ENCODE measurements around the gene HDAC3. TPM values are rescaled to one million over a fixed set of nuclear protein-coding genes. Genes with fewer than 3 reads are reported as not detected.

Gene HDAC3
- total RNA-seq, 1 donor from 2014 or later: 39.7 TPM

GRCh38 chr5:141597814-141598213 lies 38.8 kb downstream of the HDAC3 start:
- H3K4me3 ChIP-seq (ENCODE audit: low read depth, low read length): no peak overlapping the region
- TF ChIP-seq CTCF (IDR thresholded peaks at IDR 0.05; ENCODE audit: insufficient read depth, low read length, poor library complexity, severe bottlenecking): no peak
- no peaks in the 10 kb centered on the region for H3K27me3 ChIP-seq (ENCODE audit: control insufficient read depth, insufficient read depth, low read length)
- no peaks in the 10 kb centered on the region for H3K36me3 ChIP-seq (ENCODE audit: control insufficient read depth, insufficient read depth, low read length)
- no peak for DNase-seq (ENCODE audit: low read depth)

GRCh38 chr5:141597394-141597793 lies 39.3 kb downstream of the HDAC3 start:
- Histone ChIP-seq H3K27me3 (ENCODE audit: control insufficient read depth, insufficient read depth, low read length) (no peaks in the 10 kb centered on the region), H3K4me3 (ENCODE audit: low read depth, low read length) (no peak overlapping the region), H3K36me3 (ENCODE audit: control insufficient read depth, insufficient read depth, low read length) (no peaks in the 10 kb centered on the region)
- no peak for TF ChIP-seq CTCF (IDR thresholded peaks at IDR 0.05; ENCODE audit: insufficient read depth, low read length, poor library complexity, severe bottlenecking)
- no peak for DNase-seq (ENCODE audit: low read depth)

- DNase-seq (ENCODE audit: low read depth): no peak
- H3K36me3 ChIP-seq (ENCODE audit: control insufficient read depth, insufficient read depth, low read length): no peaks in the 10 kb centered on the region
- no peak for TF ChIP-seq CTCF (IDR thresholded peaks at IDR 0.05; ENCODE audit: insufficient read depth, low read length, poor library complexity, severe bottlenecking)
- H3K27me3 ChIP-seq (ENCODE audit: control insufficient read depth, insufficient read depth, low read length): no peaks in the 10 kb centered on the region
- no peak overlapping the region for H3K4me3 ChIP-seq (ENCODE audit: low read depth, low read length)
Measured at GRCh38 chr5:141596867-141597266, 39.8 kb downstream of the HDAC3 start.

- no peak for DNase-seq (ENCODE audit: low read depth)
- TF ChIP-seq CTCF (IDR thresholded peaks at IDR 0.05; ENCODE audit: insufficient read depth, low read length, poor library complexity, severe bottlenecking): no peak
- no peaks in the 10 kb centered on the region for H3K27me3 ChIP-seq (ENCODE audit: control insufficient read depth, insufficient read depth, low read length)
- no peaks in the 10 kb centered on the region for H3K36me3 ChIP-seq (ENCODE audit: control insufficient read depth, insufficient read depth, low read length)
- no peak overlapping the region for H3K4me3 ChIP-seq (ENCODE audit: low read depth, low read length)
Measured at GRCh38 chr5:141590127-141590526, 46.5 kb downstream of the HDAC3 start.

GRCh38 chr5:141586246-141586645 lies 50.4 kb downstream of the HDAC3 start:
- Histone ChIP-seq H3K27me3 (ENCODE audit: control insufficient read depth, insufficient read depth, low read length) (no peaks in the 10 kb centered on the region), H3K4me3 (ENCODE audit: low read depth, low read length) (no peak overlapping the region), H3K36me3 (ENCODE audit: control insufficient read depth, insufficient read depth, low read length) (peaks cover 1% of the 10 kb centered on the region)
- no peak for TF ChIP-seq CTCF (IDR thresholded peaks at IDR 0.05; ENCODE audit: insufficient read depth, low read length, poor library complexity, severe bottlenecking)
- DNase-seq (ENCODE audit: low read depth): no peak

- no peak for DNase-seq (ENCODE audit: low read depth)
- H3K36me3 ChIP-seq (ENCODE audit: control insufficient read depth, insufficient read depth, low read length): peaks cover 3% of the 10 kb centered on the region
Measured at GRCh38 chr5:141585594-141585993, 51.1 kb downstream of the HDAC3 start.

More at GRCh38 chr5:141585594-141585993, 51.1 kb downstream of the HDAC3 start:
- H3K27me3 ChIP-seq (ENCODE audit: control insufficient read depth, insufficient read depth, low read length): no peaks in the 10 kb centered on the region
- H3K4me3 ChIP-seq (ENCODE audit: low read depth, low read length): no peak overlapping the region
- no peak for TF ChIP-seq CTCF (IDR thresholded peaks at IDR 0.05; ENCODE audit: insufficient read depth, low read length, poor library complexity, severe bottlenecking)

Measured in kidney epithelial cell (primary cell).